SK-N-MC (cell line): ENCODE data around the gene GALNT13.

Experiments used
- EZH2 ChIP-seq: fragments of 200-600 bp; sonication (generic); IDR thresholded peaks from one replicate; pipeline ENCODE4 v1.6.1; 2017; ENCODE audit warnings: antibody characterized with exemption
- POLR2AphosphoS5 ChIP-seq: IDR thresholded peaks from 2 replicates; pipeline ENCODE4 v1.6.1; 2012; ENCODE audit warnings: mild to moderate bottlenecking, low read depth, low read length, borderline replicate concordance

- TF ChIP-seq POLR2AphosphoS5, result no peak
- no peak for TF ChIP-seq EZH2
These were observed 82.0 kb downstream of the GALNT13 start for GRCh38 chr2:153953761-153954160.
